AML-193 (cell line): ENCODE results near the gene TUBB2A.
"Not testable (repeated sequence)": the region's sequence is repeated elsewhere in the genome, so short reads cannot be mapped to it uniquely, and the experiment has no call there.

Source experiments
- DNase-seq, 2 experiments: peaks; one replicate each; lab custom pipeline; 2025; lab: John Stamatoyannopoulos, UW

The TUBB2A gene

DNA sequence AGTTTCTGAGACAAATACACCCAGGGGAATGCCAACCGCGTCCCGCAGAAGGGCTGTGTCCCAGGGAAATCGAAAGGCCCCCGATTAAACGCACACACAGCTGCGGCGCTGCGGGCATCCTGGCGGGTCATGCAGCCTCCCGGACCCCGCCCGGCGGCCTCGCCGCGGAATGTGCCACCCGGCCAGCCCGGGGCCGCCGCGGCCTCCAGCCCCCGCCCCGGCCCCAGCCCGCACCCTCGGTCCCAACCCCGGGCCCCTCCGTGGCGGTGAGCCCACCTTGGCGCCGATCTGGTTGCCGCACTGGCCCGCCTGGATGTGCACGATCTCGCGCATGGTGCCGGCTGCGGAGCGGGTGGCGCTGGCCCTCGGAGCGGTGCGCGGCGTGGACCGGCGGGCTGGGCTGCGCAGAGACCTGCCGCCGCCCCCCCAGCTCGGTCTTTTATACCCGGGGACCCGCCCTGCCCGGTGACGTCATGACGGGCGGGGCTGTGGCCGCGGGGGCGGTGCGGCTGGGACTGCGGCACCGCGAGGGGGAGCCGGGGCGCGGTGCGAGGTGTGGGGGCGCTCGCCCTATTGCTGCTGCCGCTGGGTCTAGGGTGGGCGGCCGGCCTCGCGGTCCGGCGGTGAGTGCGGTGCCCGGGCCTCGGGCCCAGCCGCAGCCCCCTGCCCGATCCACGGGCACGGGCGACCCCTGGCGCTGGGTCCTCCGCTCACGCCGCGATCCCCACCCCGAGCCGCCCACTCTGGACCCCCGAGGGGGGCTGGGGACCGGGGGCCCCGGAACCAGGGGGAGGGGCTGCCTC is at the start of gene TUBB2A:
TUBB2A (minus strand) TSS at position 414 of the 803 bp plus-strand sequence; CDS start at position 333, 81 bp downstream.
- DNase-seq: no peak

DNA sequence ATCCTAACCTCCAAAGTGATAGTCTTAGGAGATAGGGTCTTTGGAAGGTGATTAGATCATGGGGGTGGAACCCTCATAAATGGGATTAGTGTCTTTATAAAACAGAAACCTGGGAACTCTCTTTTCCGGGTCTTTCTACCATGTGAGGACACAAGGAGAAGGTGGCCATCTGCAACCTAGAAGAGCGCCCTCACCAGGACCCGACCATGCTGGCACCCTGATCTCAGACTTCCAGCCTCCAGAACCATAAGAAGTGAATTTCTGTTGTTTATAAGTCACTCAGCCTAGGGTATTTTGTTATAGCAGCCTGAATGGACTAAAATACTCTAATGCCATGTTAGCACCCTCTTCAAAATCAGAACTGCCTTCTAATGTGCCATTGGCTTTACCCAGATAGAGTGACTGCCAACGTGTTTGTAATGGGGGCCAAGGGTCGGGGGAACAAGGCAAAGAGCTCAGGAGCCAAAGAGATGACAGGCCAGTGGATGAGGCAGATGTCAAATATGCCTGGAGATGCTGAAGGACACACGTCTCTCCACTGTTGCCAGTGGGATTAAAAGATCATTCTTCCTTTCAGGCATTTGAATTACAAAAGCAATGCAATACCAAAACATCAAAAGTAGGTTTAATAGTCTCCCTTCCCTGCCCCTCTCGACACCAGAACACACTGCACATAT is 49.1 kb upstream of the TUBB2A start:
- DNase-seq: no peak

DNA sequence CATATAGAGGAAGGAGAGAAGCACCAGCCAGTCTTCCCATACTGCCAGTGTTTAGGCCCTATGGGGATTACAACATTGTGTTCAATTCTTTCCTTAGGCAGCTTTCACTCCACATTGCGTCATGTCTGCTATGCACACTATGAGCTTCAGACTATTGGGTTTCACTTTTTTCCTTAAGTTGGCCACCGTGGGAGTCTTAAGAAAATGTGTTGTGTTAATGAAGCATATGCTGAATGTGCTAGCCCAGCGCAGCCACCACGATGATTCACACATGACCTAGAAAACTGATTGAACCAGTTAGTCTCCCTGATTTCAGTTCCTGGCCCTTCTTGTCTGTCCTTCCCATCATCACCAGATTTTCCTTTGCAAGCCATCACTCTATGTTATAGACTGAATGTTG is 48.6 kb upstream of the TUBB2A start:
- peak in 1 of 2 experiments; percentile 27 for DNase-seq

DNA sequence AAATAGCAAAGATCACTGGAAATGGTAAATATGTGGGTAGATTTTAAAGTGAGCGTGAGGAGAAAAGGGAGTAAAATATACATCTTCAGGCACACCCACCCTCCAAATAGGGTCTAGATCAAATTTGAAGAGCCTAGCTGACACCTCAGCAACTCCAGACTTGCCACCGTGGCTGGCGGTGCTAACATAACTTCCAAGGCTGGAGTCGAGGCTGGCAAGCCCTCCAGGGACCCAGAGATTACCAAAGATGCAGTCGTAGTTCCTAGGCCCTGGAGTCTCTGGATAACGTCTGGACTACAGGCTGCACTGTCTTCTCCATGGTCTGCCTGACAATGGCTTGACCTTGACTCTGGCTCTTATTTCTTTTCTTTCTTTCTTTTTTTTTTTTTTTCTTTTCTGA is 47.6 kb upstream of the TUBB2A start:
- no peak for DNase-seq

DNA sequence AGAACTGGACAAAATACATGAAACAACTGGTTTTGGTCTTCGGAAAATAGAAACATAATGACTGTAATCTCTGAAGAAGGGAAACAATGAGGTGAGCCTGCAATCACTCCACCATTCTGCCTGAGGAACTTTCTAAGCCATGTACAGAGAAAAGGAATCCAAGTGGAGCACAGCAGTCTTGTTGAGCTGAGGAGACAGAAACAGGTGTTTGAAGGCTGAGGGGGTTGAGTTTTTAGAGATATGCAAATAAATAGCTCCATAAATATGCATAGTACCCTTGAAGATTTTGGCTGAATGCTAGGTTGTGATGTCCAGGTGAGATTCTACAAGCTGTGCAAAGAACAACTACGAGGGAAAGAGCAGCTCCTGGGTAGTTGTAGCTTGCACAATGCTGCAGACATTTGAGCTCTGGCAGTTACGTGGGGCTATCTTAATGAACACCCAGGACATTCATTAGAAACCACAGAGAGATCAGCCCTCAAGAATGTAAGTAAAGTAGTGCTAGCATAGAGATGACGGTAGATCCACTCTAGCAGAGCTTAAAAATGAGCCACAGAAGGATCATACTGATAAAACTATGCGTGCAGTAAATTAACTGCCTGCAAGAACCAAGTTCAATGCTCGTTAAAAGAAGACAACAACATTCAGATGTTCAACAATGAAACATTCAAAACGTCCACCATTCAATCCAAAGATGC is 45.8 kb upstream of the TUBB2A start:
- DNase-seq: no peak

DNA sequence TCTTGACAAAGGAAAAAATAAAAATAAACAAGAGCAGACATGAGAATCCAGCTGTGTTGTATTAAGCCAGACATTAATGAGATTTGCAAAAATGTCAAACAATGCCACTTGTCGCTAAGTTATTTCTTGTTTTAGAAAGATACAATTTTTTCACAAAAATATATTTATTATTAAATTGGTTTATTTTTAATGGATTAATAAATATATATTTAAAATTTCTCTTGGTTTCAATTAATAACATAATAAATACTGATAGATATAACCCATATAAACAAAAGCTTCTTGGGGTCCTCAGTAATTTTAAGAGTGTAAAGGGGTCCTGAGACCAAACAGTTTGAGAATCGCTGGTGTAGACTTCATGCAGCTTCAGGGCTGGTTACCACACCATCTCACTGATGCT is 44.0 kb upstream of the TUBB2A start:
- no peak for DNase-seq

DNA sequence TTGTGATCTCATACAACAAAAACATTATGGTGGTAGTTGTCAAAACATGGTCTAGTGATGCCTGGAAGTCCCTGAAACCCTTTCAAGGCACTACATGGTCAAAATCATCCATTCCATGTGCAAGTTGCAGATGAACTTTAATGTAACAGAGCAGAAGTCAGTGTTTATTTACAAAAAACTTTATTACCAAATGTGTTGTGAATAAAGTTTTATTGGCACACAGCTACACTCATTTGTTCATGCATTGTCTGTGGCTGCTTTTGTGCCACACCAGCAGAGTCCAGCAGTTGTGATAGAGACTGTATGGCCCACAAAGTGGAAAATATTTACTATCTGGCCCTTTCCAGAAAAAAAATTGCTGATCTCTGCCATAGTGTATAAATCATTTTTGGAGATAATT is 43.3 kb upstream of the TUBB2A start:
- DNase-seq: no peak

DNA sequence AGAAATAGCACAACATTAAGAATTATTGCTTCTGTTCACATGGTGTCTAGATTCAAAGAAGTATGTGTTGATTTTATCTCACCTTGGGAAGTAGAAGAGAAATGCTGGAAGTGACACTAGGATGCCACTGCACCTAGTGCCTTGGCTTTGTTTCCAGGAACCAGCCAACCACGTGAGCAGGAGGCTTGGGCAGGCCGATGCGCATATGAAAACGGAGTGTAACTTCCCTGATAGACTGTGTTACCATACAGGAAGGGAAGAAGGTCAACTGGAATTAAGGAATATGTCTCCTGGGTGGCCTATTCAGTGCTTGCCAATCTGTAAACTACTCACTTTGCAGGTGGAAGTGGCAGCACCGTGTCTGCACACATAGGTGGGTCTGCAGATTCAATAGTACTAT is 42.0 kb upstream of the TUBB2A start:
- DNase-seq: no peak

DNA sequence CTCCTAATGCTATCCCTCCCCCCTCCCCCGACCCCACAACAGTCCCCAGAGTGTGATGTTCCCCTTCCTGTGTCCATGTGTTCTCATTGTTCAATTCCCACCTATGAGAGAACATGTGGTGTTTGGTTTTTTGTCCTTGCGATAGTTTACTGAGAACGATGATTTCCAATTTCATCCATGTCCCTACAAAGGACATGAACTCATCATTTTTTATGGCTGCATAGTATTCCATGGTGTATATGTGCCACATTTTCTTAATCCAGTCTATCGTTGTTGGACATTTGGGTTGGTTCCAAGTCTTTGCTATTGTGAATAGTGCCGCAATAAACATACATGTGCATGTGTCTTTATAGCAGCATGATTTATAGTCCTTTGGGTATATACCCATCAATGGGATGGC is 40.4 kb upstream of the TUBB2A start:
- DNase-seq: not testable (repeated sequence)

DNA sequence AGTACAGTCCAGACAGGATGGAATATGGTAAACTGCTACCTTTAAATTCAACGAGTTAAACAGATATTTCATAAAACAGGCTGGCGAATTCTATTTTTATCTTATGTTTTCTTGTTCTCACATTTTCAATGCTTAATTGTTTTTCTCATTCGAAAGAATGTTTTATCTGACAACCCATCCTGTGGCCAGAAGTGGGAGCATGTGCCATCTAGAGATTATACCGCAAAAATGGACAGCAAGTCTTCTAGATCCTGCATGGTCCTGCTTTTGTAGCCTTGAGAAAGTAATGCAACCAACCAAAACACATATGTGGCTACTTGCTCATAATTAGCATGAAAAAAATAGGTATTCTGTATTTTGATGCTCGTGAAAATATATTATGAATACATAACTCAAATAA is 39.4 kb upstream of the TUBB2A start:
- DNase-seq: no peak

DNA sequence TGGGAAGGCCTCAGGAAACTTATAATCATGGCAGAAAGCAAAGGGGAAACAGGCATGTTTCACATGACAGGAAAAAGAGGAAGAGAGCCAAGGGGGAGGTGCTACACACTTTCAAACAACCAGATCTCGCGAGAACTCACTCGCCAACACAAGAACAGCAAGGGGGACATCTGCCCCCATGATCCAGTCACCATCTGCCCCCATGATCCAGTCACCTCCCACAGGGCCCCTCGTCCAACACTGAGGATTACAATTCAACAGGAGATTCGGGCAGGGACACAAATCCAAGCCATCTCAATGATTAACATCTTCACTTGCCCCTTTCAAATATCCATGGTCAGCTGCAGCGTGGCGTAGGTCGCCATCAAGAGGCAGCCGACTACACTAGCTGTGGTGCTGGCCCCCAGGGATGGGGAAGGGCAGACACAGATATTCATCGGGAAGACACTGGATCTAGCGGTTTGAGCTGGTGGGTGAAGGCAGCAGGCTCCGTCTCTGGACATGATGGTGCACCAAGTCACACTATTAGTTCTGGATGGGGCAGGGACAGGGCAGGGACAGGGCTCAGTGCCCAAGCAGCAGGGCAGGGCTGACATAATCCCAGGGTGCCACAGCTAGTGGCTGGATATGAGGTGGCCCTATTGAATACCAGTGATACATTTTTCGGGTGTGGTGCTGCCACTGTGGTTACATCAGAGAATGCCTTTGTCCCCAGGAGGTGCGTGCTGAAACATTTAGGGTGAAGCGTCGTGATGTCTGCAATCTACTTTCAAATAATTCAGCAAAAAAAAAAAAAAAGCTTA is 38.6 kb upstream of the TUBB2A start:
- no peak for DNase-seq

DNA sequence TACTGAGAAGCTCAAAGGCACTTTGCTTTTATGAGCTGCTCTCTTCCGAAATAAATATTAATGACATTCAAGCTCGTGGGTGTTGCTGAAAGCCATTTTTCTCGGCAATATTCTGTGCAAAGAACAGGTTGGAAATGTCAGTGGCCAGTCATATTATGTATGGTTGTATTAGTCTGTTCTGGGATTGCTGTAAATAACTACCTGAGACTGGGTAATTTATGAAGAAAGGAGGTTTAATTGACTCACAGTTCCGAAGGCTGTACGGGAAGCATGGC is 38.0 kb upstream of the TUBB2A start:
- DNase-seq: no peak

DNA sequence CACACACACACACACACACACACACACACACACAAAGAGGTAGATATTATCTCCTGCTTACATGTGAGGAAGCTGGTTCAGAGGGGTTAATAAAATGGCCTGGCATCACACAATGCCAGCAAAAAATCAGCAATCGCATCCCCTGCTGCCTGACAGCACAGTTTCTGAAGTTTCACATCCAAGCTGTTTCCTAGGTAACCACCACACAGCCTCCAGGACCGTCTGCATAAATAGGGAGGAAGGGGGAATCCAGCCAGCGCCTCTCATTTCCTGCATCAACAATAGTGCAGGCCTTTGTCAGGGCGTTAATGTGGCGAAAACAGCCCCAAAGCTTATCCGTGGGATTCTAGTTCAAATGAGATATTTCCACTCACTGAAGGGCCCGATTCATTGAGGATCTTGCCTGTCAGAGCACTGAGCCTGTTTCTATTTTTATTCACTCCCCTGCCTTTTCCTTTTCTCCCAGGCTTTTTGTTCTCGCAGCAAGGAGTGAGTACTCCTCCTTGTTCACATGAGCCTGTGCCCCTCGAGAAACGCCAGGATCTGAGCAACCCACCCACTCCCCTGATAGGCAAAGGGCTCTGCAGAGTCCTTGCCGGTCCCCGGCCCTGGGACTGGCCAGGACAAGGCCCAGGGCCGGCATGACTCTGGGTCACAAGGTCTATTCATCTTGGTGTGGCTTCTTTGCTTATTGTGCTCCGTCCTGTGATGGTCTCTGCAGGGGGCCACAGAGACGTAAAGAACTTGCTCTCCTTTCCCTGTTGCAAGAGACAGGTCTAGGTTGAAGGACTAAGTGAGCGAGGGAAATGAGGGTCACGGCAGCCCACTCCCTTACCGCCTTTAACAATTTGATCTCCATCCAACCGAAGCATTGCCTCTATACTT is 37.4 kb upstream of the TUBB2A start:
- no peak for DNase-seq

DNA sequence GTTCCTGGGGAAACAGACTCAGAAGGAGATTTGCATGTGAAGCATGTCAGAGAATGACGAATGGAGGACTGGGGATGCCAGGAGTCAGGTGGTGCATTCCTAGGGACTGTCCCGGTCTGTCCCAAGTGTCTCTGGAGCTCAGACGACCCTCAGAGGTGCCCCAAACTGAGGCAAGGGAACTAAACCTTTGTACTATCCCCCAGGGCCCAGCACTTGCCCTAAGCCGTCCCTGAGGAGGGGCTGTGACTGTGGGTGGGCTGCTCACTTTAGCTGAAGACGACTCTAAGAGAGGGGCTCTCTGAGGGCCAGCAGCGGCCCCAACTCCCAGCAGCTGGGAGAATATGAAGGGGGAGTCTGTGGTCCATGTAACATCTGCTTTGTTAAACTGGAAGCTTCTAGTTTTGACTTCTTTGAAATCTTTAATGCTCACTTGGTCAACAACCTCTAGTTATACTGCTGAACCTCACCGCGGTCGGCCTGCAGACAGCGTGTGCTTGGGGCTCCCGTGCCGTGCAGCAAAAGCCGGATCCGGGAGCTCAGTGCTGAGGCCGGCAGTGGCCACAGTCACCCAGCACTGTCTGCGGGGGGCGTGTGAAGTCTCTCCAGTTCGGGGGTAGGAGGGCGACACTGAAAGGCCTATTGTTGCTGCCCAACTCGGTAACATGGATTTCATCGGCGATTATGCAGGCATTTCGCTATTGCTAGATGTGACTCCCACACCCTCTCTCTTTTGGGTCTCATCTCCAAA is 35.9 kb upstream of the TUBB2A start:
- no peak for DNase-seq

DNA sequence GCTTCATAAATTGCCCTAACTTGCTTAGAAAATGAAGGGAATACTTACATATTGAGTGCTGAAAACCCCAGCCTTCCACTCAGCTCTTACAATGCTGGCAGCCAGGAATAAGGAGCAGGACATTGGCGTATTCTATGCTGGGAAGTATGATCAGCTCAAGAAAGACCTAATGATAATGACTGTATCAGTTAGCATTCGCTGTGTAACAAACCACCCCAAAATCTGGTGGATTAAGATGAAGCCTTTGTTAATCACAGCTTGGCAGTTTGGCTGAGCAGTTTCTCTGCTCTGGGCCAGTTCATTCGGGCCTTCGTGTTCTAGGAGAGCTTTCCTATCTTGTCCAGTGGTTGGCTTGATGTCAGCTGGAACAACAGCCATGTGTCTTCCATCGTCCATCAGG is 33.4 kb upstream of the TUBB2A start:
- no peak for DNase-seq

DNA sequence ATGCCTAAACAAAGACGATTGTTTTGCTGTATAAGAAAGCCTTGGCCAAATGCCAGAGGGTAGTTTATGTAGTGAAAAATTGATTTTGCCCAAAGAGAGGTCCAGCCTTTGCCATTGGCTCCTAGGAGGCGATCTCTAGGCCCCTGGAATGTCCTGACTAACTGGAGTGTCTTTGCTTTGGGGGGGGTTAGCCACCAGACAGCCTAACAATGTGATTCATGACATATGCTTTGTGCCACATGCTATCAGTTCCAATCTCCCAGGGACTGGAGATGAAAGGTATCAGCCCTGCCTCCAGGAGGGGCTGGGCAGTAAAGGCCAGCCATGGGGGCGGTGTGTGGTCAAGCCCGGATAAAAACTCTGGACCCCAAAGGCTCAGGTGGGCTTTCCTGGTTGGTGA is 32.7 kb upstream of the TUBB2A start:
- no peak for DNase-seq

DNA sequence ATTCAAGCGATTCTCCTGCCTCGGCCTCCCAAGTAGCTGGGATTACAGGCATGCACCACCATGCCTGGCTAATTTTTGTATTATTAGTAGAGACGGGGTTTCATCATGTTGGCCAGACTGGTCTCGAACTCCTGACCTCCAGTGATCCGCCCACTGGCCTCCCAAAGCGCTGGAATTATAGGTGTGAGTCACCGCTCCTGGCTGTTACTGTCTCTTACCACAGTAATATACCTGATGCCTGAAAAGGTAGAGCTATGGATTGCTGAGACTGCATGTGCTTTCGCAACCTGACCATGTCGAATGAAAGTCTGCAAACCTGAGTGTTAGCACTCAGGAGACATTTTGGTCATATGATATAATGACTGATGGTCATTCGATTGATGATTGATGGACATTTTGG is 31.8 kb upstream of the TUBB2A start:
- not testable (repeated sequence) for DNase-seq

DNA sequence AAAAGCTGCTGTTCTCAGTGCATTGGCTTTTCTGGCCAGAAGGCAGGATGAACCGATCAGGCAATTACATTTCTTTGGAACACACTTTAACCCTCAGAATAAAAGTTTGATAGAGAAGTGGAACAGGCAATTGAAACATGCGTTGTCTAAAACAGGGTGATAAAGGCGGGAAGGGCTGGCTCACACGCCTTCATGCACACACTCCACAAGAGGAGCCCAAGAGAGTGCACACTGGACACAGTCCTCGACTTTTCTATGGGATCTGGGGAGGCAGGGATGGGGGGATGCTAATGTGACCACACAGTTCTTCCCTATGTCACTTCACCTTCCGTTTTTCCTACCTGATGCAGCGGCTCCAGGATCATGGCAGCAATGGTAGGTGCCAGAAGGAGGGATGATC is 30.9 kb upstream of the TUBB2A start:
- DNase-seq: no peak

DNA sequence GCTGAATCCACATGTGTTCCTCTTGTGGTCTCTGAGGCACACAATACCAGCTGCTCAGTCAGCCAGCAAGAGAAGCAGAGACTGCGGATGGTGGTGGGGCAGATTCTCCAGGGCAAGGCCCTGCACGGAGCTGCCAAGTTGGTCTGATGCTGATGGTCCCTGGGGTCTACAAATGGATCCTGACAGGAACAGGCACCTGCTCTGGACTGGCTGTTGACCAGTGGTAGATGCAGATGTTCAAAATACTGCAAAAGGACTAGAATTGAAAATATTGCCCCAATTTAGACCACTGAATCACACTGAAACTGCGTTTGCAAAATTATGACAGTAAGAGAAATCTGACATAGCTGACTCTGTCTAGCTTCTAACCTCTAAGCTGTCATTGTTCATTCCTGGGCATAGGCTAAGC is 29.6 kb upstream of the TUBB2A start:
- no peak for DNase-seq

DNA sequence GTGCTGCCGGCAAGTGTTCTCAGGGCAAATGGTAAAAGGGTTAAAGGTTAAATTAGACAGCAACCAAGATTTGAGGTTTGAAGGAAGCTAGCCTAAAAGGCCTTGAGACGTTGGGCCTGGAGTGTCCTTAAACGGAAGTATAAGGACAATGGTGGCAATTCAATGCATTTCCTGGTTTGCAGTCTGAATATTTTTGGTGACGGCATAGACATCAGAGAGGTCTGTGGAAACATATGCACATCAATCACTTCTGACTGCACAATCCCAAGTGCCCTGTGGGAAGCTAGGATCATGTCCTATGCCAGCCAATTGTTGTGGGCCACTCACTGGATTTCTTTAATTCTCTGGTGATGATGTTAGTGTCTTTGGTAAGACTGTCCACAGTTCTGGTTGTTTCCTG is 25.7 kb upstream of the TUBB2A start:
- DNase-seq: no peak

DNA sequence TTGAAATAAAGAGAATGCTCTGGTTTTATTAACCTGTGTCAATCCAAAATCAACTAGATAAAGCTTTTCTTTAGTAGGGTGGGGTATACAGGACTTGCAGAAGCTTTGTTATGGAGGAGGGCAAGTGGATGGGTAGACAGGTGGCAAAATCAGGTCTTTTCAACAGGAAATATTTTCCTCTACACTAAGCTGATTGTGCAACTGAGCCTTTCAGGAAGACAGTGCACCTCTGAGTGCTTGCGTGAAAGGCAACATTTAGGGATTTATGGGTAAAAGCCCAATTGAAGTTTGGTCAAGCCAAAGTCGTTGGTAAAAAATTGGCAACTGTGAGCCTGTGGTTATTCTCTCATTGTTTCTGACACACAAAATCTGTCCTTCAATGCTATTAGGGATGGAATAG is 23.8 kb upstream of the TUBB2A start:
- no peak for DNase-seq
